H1 (cell line): ENCODE data around the gene DIP2C.

ENCODE experiments used
- CREB1 ChIP-seq: IDR thresholded peaks from 2 replicates; pipeline ENCODE4 v1.6.1; 2012; ENCODE audit warnings: inconsistent platforms
- CTCF ChIP-seq, 3 experiments: IDR thresholded peaks; 1 replicate in 2 of 3; 2 replicates in 1 of 3; pipeline versions ENCODE4 v1.5.1 to v1.6.1; 2011; ENCODE audit warnings: low read length in 3 of 3, mild to moderate bottlenecking in 3 of 3, inconsistent platforms in 2 of 3, low read depth in 1 of 3, moderate library complexity in 1 of 3; ENCODE audit not compliant: insufficient read depth in 1 of 3; ENCODE audit errors: control extremely low read depth in 1 of 3
- E2F6 ChIP-seq: IDR thresholded peaks from 2 replicates; pipeline ENCODE4 v1.6.1; 2012; ENCODE audit warnings: inconsistent platforms
- EZH2 ChIP-seq: fragments of 200-600 bp; sonication (generic); IDR thresholded peaks from 2 replicates; pipeline ENCODE4 v1.7.1; 2012; ENCODE audit warnings: low read depth, mild to moderate bottlenecking, moderate library complexity, low read length, inconsistent platforms; ENCODE audit not compliant: severe bottlenecking
- GABPA ChIP-seq: IDR thresholded peaks from 2 replicates; pipeline ENCODE4 v1.6.1; 2011; ENCODE audit warnings: mild to moderate bottlenecking, low read length, moderate library complexity, borderline replicate concordance; ENCODE audit not compliant: insufficient read depth
- HDAC6 ChIP-seq: IDR thresholded peaks from one replicate; pipeline ENCODE4 v1.7.1; 2012; ENCODE audit warnings: low read depth, mild to moderate bottlenecking, inconsistent platforms, low read length, moderate library complexity
- POLR2A ChIP-seq, 2 experiments: IDR thresholded peaks; 1 replicate in 1 of 2; 2 replicates in 1 of 2; pipeline ENCODE4 v1.6.1; 2011; ENCODE audit warnings: low read depth in 2 of 2, low read length in 2 of 2, mild to moderate bottlenecking in 2 of 2; ENCODE audit errors: control extremely low read depth in 1 of 2
- POLR2AphosphoS5 ChIP-seq: IDR thresholded peaks from 2 replicates; pipeline ENCODE4 v1.6.1; 2011; ENCODE audit warnings: low read depth, low read length
- RAD21 ChIP-seq, 2 experiments: IDR thresholded peaks in 1 of 2; conservative IDR thresholded peaks in 1 of 2; 2 replicates each; pipeline ENCODE4 v1.6.1; 2011; ENCODE audit warnings: low read depth in 2 of 2, low read length in 2 of 2, improper control_type of control experiment in 1 of 2, inconsistent platforms in 1 of 2, mild to moderate bottlenecking in 1 of 2, moderate library complexity in 1 of 2
- TAF1 ChIP-seq: IDR thresholded peaks from 2 replicates; pipeline ENCODE4 v1.6.1; 2011; ENCODE audit warnings: mild to moderate bottlenecking, low read depth, low read length
- TBP ChIP-seq: IDR thresholded peaks from 2 replicates; pipeline ENCODE4 v1.6.1; 2011; ENCODE audit warnings: low read depth, low read length, improper control_type of control experiment
- TF ChIP-seq, protein P1 (sequence below): IDR thresholded peaks from 2 replicates; pipeline ENCODE4 v1.6.1; 2012; ENCODE audit warnings: low read length, inconsistent platforms
- TF ChIP-seq, protein P2 (sequence below): IDR thresholded peaks from 2 replicates; pipeline ENCODE4 v1.6.1; 2011; ENCODE audit warnings: low read length, improper control_type of control experiment

GRCh38 chr10:586716-587115, 102.8 kb downstream of the DIP2C start:
- TF ChIP-seq EZH2 (no peak), POLR2A (IDR thresholded peaks at IDR 0.05; ENCODE audit: control extremely low read depth in 1 of 2, low read depth in 2 of 2, low read length in 2 of 2) (no peak), TBP (no peak), POLR2AphosphoS5 (no peak), CTCF (IDR thresholded peaks at IDR 0.05; ENCODE audit: control extremely low read depth in 1 of 3, insufficient read depth in 1 of 3, low read depth in 1 of 3, low read length in 3 of 3) (no peak), E2F6 (no peak), GABPA (no peak), TAF1 (no peak), HDAC6 (no peak), RAD21 (IDR thresholded peaks at IDR 0.05 in 1 of 2, conservative IDR thresholded peaks at IDR 0.05 in 1 of 2; ENCODE audit: low read depth in 2 of 2, low read length in 2 of 2) (no peak), CREB1 (no peak)
- TF ChIP-seq, protein P1, sequence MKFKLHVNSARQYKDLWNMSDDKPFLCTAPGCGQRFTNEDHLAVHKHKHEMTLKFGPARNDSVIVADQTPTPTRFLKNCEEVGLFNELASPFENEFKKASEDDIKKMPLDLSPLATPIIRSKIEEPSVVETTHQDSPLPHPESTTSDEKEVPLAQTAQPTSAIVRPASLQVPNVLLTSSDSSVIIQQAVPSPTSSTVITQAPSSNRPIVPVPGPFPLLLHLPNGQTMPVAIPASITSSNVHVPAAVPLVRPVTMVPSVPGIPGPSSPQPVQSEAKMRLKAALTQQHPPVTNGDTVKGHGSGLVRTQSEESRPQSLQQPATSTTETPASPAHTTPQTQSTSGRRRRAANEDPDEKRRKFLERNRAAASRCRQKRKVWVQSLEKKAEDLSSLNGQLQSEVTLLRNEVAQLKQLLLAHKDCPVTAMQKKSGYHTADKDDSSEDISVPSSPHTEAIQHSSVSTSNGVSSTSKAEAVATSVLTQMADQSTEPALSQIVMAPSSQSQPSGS = no peak
- TF ChIP-seq, protein P2, sequence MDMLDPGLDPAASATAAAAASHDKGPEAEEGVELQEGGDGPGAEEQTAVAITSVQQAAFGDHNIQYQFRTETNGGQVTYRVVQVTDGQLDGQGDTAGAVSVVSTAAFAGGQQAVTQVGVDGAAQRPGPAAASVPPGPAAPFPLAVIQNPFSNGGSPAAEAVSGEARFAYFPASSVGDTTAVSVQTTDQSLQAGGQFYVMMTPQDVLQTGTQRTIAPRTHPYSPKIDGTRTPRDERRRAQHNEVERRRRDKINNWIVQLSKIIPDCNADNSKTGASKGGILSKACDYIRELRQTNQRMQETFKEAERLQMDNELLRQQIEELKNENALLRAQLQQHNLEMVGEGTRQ = no peak
